GM21515 (cell line): Measurements from ENCODE around the gene MAD2L2.

Experiments used
- ATAC-seq: cut with Tn5 transposase; IDR thresholded peaks from one replicate; pipeline ENCODE4 v1.9.1; 2021; ENCODE audit not compliant: unreplicated experiment

MAD2L2 gene

DNA sequence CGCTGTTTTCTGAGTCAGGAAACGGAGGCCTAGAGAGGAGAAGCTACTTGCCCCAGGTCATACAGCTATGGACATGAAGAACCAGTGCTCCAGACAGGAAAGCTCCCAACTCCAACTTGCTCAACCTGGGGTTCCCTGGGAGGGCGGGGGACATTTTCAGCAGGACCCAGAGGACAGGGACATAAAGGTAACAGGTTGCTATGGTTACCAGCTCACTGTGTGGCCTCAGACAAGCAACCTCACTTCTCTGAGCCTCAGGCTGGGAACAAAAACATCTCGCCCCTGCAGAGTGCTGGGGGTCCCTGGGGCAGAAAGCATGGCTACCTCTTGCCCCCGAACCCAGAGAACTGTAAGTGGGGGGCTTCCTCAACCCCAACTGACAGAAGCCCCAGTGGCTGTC lies 42.8 kb downstream of the MAD2L2 start:
- ATAC-seq = no peak

- no peak for ATAC-seq
Measured at GRCh38 chr1:11634365-11635192, 46.4 kb downstream of the MAD2L2 start.

DNA sequence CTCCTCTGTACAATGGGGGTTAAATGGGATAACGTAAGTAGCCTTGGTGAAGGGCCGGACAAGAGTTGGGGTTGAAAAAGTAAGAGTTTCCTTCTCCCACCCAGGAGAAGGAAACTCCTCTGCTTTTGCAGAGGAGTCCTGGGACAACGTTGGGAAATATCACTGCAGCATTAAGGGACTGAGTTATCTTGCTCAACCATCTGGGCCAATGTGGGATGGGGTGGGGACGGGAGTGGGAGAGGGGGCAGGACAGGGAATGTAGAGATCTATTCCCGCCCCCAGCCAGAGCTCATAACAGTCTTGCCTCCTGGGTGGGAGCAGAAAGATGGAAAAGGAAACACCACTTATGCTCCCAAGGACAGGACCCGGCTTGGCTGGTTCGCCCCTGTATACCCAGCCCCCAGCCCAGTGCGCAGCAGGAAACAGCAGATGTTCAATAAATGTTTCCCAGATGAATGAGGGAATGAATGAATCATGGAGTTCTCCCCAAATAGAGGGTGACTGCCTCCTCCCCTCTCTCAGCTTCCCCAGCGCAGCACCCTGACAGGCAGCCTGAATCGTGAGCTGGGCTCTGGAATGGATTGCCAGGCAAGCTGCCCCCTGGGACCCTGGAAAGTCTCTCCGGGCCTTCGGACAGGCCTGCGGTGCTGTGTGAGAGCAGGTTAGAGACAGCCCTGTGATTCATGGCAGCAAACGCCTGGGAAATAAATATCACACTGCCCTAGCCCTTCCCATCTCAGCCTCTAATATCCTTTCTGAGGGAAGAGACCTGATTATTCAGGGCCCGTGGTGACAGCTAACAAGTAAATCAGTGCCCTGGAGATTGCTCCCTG lies 51.5 kb downstream of the MAD2L2 start:
- no peak for ATAC-seq

DNA sequence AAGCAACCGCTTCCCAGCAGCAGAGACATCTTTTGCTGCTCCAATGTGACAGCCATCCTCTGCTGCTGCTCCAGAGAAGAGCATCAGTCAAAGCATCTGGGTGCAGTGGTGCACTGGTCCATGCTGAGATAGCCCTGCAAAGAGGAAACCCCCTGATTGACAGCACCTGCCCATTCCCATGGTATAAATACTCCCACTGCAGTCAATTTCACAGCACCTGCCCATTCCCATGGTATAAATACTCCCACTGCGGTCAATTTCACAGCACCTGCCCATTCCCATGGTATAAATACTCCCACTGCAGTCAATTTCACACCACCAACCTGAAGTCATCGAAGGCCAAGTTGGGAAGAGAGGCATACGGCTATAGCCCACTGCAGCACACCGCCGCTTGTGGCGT lies 52.2 kb downstream of the MAD2L2 start:
- no peak for ATAC-seq

GRCh38 chr1:11626551-11626950 lies 54.4 kb downstream of the MAD2L2 start:
- no peak for ATAC-seq
